ENCODE data around the gene KCNH4.

DNA sequence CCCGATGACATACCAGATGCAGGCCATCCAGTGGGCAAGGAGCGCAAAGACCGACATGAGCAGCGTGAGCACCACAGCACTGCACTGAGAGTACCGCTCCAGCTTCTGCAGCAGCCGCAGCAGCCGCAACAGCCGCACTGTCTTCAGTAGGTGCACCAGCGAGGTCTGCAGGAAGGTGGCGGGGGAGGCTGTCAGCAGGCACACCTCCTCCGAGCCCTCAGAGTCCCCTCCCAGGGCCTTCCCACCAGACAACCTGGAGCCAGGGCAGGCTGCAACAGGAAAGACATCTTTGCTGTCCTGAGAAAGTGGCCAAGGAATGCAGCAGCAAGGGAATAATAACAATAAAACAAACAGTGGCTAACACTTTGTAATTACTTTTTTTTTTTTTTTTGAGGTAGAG, 9.1 kb downstream of the KCNH4 start:
- no peak for TF ChIP-seq POLR2A (IDR thresholded peaks at IDR 0.05)
- TF ChIP-seq, protein P1, sequence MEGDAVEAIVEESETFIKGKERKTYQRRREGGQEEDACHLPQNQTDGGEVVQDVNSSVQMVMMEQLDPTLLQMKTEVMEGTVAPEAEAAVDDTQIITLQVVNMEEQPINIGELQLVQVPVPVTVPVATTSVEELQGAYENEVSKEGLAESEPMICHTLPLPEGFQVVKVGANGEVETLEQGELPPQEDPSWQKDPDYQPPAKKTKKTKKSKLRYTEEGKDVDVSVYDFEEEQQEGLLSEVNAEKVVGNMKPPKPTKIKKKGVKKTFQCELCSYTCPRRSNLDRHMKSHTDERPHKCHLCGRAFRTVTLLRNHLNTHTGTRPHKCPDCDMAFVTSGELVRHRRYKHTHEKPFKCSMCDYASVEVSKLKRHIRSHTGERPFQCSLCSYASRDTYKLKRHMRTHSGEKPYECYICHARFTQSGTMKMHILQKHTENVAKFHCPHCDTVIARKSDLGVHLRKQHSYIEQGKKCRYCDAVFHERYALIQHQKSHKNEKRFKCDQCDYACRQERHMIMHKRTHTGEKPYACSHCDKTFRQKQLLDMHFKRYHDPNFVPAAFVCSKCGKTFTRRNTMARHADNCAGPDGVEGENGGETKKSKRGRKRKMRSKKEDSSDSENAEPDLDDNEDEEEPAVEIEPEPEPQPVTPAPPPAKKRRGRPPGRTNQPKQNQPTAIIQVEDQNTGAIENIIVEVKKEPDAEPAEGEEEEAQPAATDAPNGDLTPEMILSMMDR (IDR thresholded peaks at IDR 0.05): no peak

Data from ovary (tissue), 3 donors.